ENCODE results near the gene HAUS1. TPM values are rescaled to one million over a fixed set of nuclear protein-coding genes. Genes with fewer than 3 reads are reported as not detected.
"Not testable (repeated sequence)": the region's sequence is repeated elsewhere in the genome, so short reads cannot be mapped to it uniquely, and the experiment has no call there.

HAUS1 gene
- total and polyA plus RNA-seq, 2 experiments from 2014 or later, result 163 to 216 TPM

DNA sequence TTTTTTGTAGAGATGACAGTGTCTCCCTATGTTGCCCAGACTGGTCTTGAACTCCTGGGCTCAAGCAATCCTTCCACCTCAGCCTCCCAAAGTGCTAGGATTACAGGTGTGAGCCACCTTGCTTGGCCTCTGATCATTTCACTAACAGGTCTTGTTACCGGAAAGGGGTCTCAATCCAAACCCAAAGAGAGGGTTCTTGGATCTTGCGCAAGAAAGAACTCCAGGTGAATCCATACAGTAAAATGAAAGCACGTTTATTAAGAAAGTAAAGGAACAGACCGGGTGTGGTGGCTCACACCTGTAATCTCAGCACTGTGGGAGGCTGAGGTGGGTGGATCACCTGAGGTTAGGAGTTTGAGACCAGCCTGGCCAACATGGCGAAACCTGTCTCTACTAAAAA is 56.7 kb downstream of the HAUS1 start:
- not testable (repeated sequence) for H3K4me1 ChIP-seq (ENCODE audit: insufficient read depth); H3K27me3 ChIP-seq (ENCODE audit: insufficient read depth); H3K79me2 ChIP-seq (replicated peaks; ENCODE audit: insufficient read depth); H4K20me1 ChIP-seq (replicated peaks; ENCODE audit: insufficient read depth); H3K4me3 Mint-ChIP-seq; H3K27ac ChIP-seq (ENCODE audit: low read depth); H3K4me2 ChIP-seq; H2AFZ ChIP-seq; H3K4me1 Mint-ChIP-seq; H3K9me3 Mint-ChIP-seq; H3K4me3 ChIP-seq; DNase-seq (ENCODE audit: low spot score); H3K36me3 ChIP-seq (ENCODE audit: insufficient read depth); H3K27ac Mint-ChIP-seq; H3F3A ChIP-seq (replicated peaks; ENCODE audit: low read depth); H3K27me3 Mint-ChIP-seq (ENCODE audit: insufficient read depth, low read depth, poor library complexity); H3K36me3 Mint-ChIP-seq (ENCODE audit: low read depth); ATAC-seq; H3K9me2 ChIP-seq (ENCODE audit: insufficient read depth)

DNA sequence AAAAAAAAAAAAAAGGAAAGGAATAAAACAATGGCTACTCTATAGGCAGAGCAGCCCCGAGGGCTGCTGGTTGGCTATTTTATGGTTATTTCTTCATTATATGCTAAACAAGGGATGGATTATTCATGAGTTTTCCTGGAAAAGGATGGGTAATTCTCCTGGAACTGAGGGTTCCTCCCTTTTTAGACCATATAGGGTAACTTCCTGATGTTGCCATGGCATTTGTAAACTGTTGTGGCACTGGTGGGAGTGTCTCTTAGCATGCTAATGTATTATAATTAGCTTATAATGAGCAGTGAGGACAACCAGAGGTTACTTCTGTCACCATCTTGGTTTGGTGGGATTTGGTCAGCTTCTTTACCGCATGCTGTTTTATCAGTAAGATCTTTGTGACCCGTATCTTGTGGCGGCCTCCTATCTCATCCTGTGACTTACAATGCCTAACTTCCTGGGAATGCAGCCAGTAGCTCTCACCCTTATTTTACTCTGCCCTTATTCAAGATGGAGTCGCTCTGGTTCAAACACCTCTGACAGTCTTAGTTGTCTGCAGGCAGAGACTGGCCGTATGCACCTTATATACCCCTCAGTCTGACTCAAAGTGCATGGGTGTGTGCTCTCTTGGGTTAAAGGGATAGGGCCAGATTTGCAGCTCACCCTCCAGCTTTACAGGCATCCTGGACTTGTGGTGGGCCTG is 57.7 kb downstream of the HAUS1 start:
- H3K27ac ChIP-seq (ENCODE audit: low read depth), result no peak overlapping the region
- H3K4me1 Mint-ChIP-seq, result peaks cover 5% of the 10 kb centered on the region

More for the DNA sequence above, 57.7 kb downstream of the HAUS1 start:
- Histone ChIP-seq H3K9me2 (ENCODE audit: insufficient read depth) (0 out of 2 replicates have a peak, but pooled peaks cover 3% of the 10 kb centered on the region), H3F3A (replicated peaks; ENCODE audit: low read depth) (no peaks in the 10 kb centered on the region), H3K4me2 (no peak overlapping the region), H3K27me3 (ENCODE audit: insufficient read depth) (no peaks in the 10 kb centered on the region), H3K4me1 (ENCODE audit: insufficient read depth) (peaks cover 6% of the 10 kb centered on the region; the same call in 1 of the 2 replicates), H3K79me2 (replicated peaks; ENCODE audit: insufficient read depth) (no peaks in the 10 kb centered on the region), H4K20me1 (replicated peaks; ENCODE audit: insufficient read depth) (no peaks in the 10 kb centered on the region), H3K36me3 (ENCODE audit: insufficient read depth) (no peaks in the 10 kb centered on the region), H3K4me3 (no peak overlapping the region), H2AFZ (no peak overlapping the region)
- Mint-ChIP-seq H3K4me3 (no peak overlapping the region), H3K9me3 (no peaks in the 10 kb centered on the region), H3K27ac (no peak overlapping the region), H3K27me3 (ENCODE audit: insufficient read depth, low read depth, poor library complexity) (peaks cover 4% of the 10 kb centered on the region), H3K36me3 (ENCODE audit: low read depth) (no peaks in the 10 kb centered on the region)
- no peak for DNase-seq (ENCODE audit: low spot score)
- TF ChIP-seq ZNF331 (CRISPR knock-in tag; IDR thresholded peaks at IDR 0.05; ENCODE audit: low read depth), result no peak
- no peak for TF ChIP-seq JUNB (IDR thresholded peaks at IDR 0.05; ENCODE audit: unreplicated experiment)
- TF ChIP-seq, protein P1, sequence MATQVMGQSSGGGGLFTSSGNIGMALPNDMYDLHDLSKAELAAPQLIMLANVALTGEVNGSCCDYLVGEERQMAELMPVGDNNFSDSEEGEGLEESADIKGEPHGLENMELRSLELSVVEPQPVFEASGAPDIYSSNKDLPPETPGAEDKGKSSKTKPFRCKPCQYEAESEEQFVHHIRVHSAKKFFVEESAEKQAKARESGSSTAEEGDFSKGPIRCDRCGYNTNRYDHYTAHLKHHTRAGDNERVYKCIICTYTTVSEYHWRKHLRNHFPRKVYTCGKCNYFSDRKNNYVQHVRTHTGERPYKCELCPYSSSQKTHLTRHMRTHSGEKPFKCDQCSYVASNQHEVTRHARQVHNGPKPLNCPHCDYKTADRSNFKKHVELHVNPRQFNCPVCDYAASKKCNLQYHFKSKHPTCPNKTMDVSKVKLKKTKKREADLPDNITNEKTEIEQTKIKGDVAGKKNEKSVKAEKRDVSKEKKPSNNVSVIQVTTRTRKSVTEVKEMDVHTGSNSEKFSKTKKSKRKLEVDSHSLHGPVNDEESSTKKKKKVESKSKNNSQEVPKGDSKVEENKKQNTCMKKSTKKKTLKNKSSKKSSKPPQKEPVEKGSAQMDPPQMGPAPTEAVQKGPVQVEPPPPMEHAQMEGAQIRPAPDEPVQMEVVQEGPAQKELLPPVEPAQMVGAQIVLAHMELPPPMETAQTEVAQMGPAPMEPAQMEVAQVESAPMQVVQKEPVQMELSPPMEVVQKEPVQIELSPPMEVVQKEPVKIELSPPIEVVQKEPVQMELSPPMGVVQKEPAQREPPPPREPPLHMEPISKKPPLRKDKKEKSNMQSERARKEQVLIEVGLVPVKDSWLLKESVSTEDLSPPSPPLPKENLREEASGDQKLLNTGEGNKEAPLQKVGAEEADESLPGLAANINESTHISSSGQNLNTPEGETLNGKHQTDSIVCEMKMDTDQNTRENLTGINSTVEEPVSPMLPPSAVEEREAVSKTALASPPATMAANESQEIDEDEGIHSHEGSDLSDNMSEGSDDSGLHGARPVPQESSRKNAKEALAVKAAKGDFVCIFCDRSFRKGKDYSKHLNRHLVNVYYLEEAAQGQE (IDR thresholded peaks at IDR 0.05; ENCODE audit: unreplicated experiment), result no peak
- no peak for TF ChIP-seq EZH2 (IDR thresholded peaks at IDR 0.05; ENCODE audit: low read depth, unreplicated experiment)
- TF ChIP-seq NANOG (IDR thresholded peaks at IDR 0.05; ENCODE audit: borderline replicate concordance), result no peak
- TF ChIP-seq CREB1 (CRISPR knock-in tag; IDR thresholded peaks at IDR 0.05; ENCODE audit: low read depth), result no peak
- no peak for TF ChIP-seq POLR2AphosphoS5 (IDR thresholded peaks at IDR 0.05; ENCODE audit: low read depth)
- TF ChIP-seq, protein P2, sequence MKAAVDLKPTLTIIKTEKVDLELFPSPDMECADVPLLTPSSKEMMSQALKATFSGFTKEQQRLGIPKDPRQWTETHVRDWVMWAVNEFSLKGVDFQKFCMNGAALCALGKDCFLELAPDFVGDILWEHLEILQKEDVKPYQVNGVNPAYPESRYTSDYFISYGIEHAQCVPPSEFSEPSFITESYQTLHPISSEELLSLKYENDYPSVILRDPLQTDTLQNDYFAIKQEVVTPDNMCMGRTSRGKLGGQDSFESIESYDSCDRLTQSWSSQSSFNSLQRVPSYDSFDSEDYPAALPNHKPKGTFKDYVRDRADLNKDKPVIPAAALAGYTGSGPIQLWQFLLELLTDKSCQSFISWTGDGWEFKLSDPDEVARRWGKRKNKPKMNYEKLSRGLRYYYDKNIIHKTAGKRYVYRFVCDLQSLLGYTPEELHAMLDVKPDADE (IDR thresholded peaks at IDR 0.05), result no peak
- no peak for TF ChIP-seq EZH2phosphoT487 (IDR thresholded peaks at IDR 0.05; ENCODE audit: unreplicated experiment)
- TF ChIP-seq, protein P3, sequence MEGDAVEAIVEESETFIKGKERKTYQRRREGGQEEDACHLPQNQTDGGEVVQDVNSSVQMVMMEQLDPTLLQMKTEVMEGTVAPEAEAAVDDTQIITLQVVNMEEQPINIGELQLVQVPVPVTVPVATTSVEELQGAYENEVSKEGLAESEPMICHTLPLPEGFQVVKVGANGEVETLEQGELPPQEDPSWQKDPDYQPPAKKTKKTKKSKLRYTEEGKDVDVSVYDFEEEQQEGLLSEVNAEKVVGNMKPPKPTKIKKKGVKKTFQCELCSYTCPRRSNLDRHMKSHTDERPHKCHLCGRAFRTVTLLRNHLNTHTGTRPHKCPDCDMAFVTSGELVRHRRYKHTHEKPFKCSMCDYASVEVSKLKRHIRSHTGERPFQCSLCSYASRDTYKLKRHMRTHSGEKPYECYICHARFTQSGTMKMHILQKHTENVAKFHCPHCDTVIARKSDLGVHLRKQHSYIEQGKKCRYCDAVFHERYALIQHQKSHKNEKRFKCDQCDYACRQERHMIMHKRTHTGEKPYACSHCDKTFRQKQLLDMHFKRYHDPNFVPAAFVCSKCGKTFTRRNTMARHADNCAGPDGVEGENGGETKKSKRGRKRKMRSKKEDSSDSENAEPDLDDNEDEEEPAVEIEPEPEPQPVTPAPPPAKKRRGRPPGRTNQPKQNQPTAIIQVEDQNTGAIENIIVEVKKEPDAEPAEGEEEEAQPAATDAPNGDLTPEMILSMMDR (conservative IDR thresholded peaks at IDR 0.05; ENCODE audit: low read depth in 2 of 2), result no peak
- TF ChIP-seq STAT1 (IDR thresholded peaks at IDR 0.05; ENCODE audit: unreplicated experiment), result no peak
- no peak for TF ChIP-seq ZNF114 (CRISPR knock-in tag; IDR thresholded peaks at IDR 0.05)
- ATAC-seq, result no peak

Data from GM23338 (cell line).